Muscle of back (tissue), 11 donors: ENCODE results near the gene PSRC1. TPM values are rescaled to one million over a fixed set of nuclear protein-coding genes. Genes with fewer than 3 reads are reported as not detected.

Experiments
- DNase-seq, 3 donors: peaks; one replicate each; pipeline versions ENCODE4 v3.0.0 to v3.0.0-alpha.2; 2013
- polyA plus RNA-seq, 10 donors: library from polyadenylated mRNA; unstranded; fragments of 120-200 nt; gene quantifications; one replicate each; pipeline ENCODE4 v1.2.1, GENCODE V29; 2013; ENCODE audit not compliant: insufficient read length in 10 of 10

Gene PSRC1
- polyA plus RNA-seq, 10 donors, result 10.0 to 21.2 (median 13.3) TPM

GRCh38 chr1:109273570-109274288 is 9.2 kb downstream of the PSRC1 start:
- no peak for DNase-seq

GRCh38 chr1:109272831-109273547 is 10.0 kb downstream of the PSRC1 start:
- no peak for DNase-seq

- peak in 1 of 3 donors; percentile 55 for DNase-seq
These were observed 10.7 kb downstream of the PSRC1 start for GRCh38 chr1:109272021-109272799.

GRCh38 chr1:109271458-109271857 is 11.5 kb downstream of the PSRC1 start:
- DNase-seq, result no peak

- no peak for DNase-seq
These were observed 12.2 kb downstream of the PSRC1 start for GRCh38 chr1:109270623-109271317.

- no peak for DNase-seq
These were observed 12.8 kb downstream of the PSRC1 start for GRCh38 chr1:109269981-109270622.

- DNase-seq, result no peak
These were observed 13.5 kb downstream of the PSRC1 start for GRCh38 chr1:109269212-109269980.

- no peak for DNase-seq
These were observed 14.3 kb downstream of the PSRC1 start for GRCh38 chr1:109268431-109269211.

- DNase-seq, result no peak
These were observed 15.1 kb downstream of the PSRC1 start for GRCh38 chr1:109267743-109268300.

- DNase-seq, result no peak
These were observed 16.0 kb downstream of the PSRC1 start for GRCh38 chr1:109266965-109267364.

- DNase-seq, result no peak
These were observed 17.1 kb downstream of the PSRC1 start for GRCh38 chr1:109265741-109266330.

GRCh38 chr1:109265016-109265415 is 17.9 kb downstream of the PSRC1 start:
- no peak for DNase-seq

GRCh38 chr1:109264379-109264755 is 18.6 kb downstream of the PSRC1 start:
- no peak for DNase-seq

- DNase-seq, result peak in 2 of 3 donors; percentile 69 to 84
These were observed 19.2 kb downstream of the PSRC1 start for GRCh38 chr1:109263597-109264378.

GRCh38 chr1:109263234-109263596 is 19.7 kb downstream of the PSRC1 start:
- no peak for DNase-seq

- no peak for DNase-seq
These were observed 20.5 kb downstream of the PSRC1 start for GRCh38 chr1:109262231-109263055.

GRCh38 chr1:109261578-109261977 is 21.4 kb downstream of the PSRC1 start:
- no peak for DNase-seq
